HepG2 (cell line): ENCODE data around the gene NDRG2. TPM values are rescaled to one million over a fixed set of nuclear protein-coding genes. Genes with fewer than 3 reads are reported as not detected.

ENCODE experiments used
- BRD4 ChIP-seq: sonication (generic); formaldehyde crosslinking; IDR thresholded peaks from 2 replicates; pipeline ENCODE4 v1.4.0; 2020; ENCODE audit warnings: missing genetic modification reagents
- FOSL2 ChIP-seq: sonication (generic); formaldehyde crosslinking; IDR thresholded peaks from 2 replicates; pipeline ENCODE4 v1.4.0; 2020; ENCODE audit warnings: missing genetic modification reagents
- FOXP1 ChIP-seq, 2 experiments: fragments of 450-650 bp in 1 of 2; IDR thresholded peaks; 2 replicates each; pipeline ENCODE4 v1.6.1; 2017 to 2018; ENCODE audit warnings: antibody characterized with exemption in 1 of 2
- ISX ChIP-seq: sonication (generic); formaldehyde crosslinking; conservative IDR thresholded peaks from 2 replicates; pipeline ENCODE4 v1.5.0; 2020; ENCODE audit warnings: missing genetic modification reagents
- LRRFIP1 ChIP-seq: sonication (generic); formaldehyde crosslinking; conservative IDR thresholded peaks from 2 replicates; pipeline ENCODE4 v1.4.0; 2020; ENCODE audit warnings: missing genetic modification reagents
- NR2C2 ChIP-seq: sonication (generic); formaldehyde crosslinking; IDR thresholded peaks from 2 replicates; pipeline ENCODE4 v1.4.0; 2020; ENCODE audit warnings: missing genetic modification reagents, mild to moderate bottlenecking, moderate library complexity, borderline replicate concordance
- RARG ChIP-seq: sonication (generic); formaldehyde crosslinking; IDR thresholded peaks from 2 replicates; pipeline ENCODE4 v1.4.0; 2020; ENCODE audit warnings: low read depth, mild to moderate bottlenecking, missing genetic modification reagents
- RXRA ChIP-seq: sonication (generic); formaldehyde crosslinking; IDR thresholded peaks from 2 replicates; pipeline ENCODE4 v1.5.1; 2020; ENCODE audit warnings: missing genetic modification reagents
- RXRB ChIP-seq: IDR thresholded peaks from 2 replicates; pipeline ENCODE4 v1.6.1; 2016; ENCODE audit warnings: borderline replicate concordance, missing genetic modification reagents, missing compliant biosample characterization
- SKI ChIP-seq: fragments of 450-650 bp; IDR thresholded peaks from one replicate; pipeline ENCODE4 v1.6.1; 2018; ENCODE audit warnings: mild to moderate bottlenecking; ENCODE audit not compliant: partially characterized antibody
- TAF1 ChIP-seq: sonication (generic); formaldehyde crosslinking; IDR thresholded peaks from 2 replicates; pipeline ENCODE4 v1.4.0; 2020; ENCODE audit warnings: missing genetic modification reagents
- YEATS2 ChIP-seq: sonication (generic); formaldehyde crosslinking; IDR thresholded peaks from 2 replicates; pipeline ENCODE4 v1.4.0; 2020; ENCODE audit warnings: missing genetic modification reagents, borderline replicate concordance
- ZEB1 ChIP-seq: IDR thresholded peaks from 2 replicates; pipeline ENCODE4 v1.6.1; 2012; ENCODE audit warnings: mild to moderate bottlenecking, low read depth, inconsistent platforms; ENCODE audit not compliant: insufficient replicate concordance
- ZFP36L2 ChIP-seq: sonication (generic); formaldehyde crosslinking; IDR thresholded peaks from 2 replicates; pipeline ENCODE4 v1.4.0; 2020; ENCODE audit warnings: missing genetic modification reagents
- ZFP41 ChIP-seq: sonication (generic); formaldehyde crosslinking; IDR thresholded peaks from 2 replicates; pipeline ENCODE4 v1.4.0; 2020; ENCODE audit warnings: mild to moderate bottlenecking, missing genetic modification reagents, borderline replicate concordance
- ZNF232 ChIP-seq: sonication (generic); formaldehyde crosslinking; IDR thresholded peaks from 2 replicates; pipeline ENCODE4 v1.4.0; 2020; ENCODE audit warnings: missing genetic modification reagents, borderline replicate concordance
- ZNF317 ChIP-seq: sonication (generic); formaldehyde crosslinking; IDR thresholded peaks from 2 replicates; pipeline ENCODE4 v1.5.0; 2020; ENCODE audit warnings: mild to moderate bottlenecking, missing genetic modification reagents
- ZNF564 ChIP-seq: sonication (generic); formaldehyde crosslinking; IDR thresholded peaks from 2 replicates; pipeline ENCODE4 v1.8.1; 2023; ENCODE audit warnings: mild to moderate bottlenecking, missing genetic modification reagents
- ZNF614 ChIP-seq: IDR thresholded peaks from 2 replicates; pipeline ENCODE4 v1.6.1; 2018; ENCODE audit warnings: missing biosample characterization, missing genetic modification reagents, inconsistent platforms, borderline replicate concordance
- ZNF709 ChIP-seq: sonication (generic); formaldehyde crosslinking; IDR thresholded peaks from 2 replicates; pipeline ENCODE4 v1.5.0; 2020; ENCODE audit warnings: mild to moderate bottlenecking, missing genetic modification reagents
- ZNF83 ChIP-seq: sonication (generic); formaldehyde crosslinking; IDR thresholded peaks from 2 replicates; pipeline ENCODE4 v1.4.0; 2020; ENCODE audit warnings: missing genetic modification reagents, mild to moderate bottlenecking, borderline replicate concordance
- ZSCAN29 ChIP-seq: sonication (generic); formaldehyde crosslinking; conservative IDR thresholded peaks from 2 replicates; pipeline ENCODE4 v1.4.0; 2020; ENCODE audit warnings: mild to moderate bottlenecking, missing genetic modification reagents
- polyA plus RNA-seq, 8 experiments: library from polyadenylated mRNA; depleted of rRNA in 3 of 8; stranded (reverse) in 7 of 8; unstranded in 1 of 8; fragments of >200 nt; fragmentation: Illumina TruSeq in 4 of 8; extraction: Trizol in 4 of 8; gene quantifications; 2 replicates each; pipeline versions ENCODE4 v1.2.1 to v1.2.3, GENCODE V29; 2011 to 2016; ENCODE audit warnings: low read depth in 4 of 8, missing spikeins in 1 of 8, mixed read lengths in 1 of 8; ENCODE audit not compliant: insufficient read depth in 1 of 8
- total RNA-seq, 5 experiments: library from RNA; depleted of rRNA; stranded (reverse); fragments of >200 nt; fragmentation: Illumina TruSeq; extraction: Trizol; gene quantifications; 2 replicates each; pipeline ENCODE4 v1.2.3, GENCODE V29; 2016; ENCODE audit warnings: low read depth in 1 of 5
- TF ChIP-seq, protein P1 (sequence below): sonication (generic); formaldehyde crosslinking; IDR thresholded peaks from 2 replicates; pipeline ENCODE4; 2020; ENCODE audit warnings: missing genetic modification reagents, mild to moderate bottlenecking, borderline replicate concordance
- TF ChIP-seq, protein P2 (sequence below): sonication (generic); formaldehyde crosslinking; IDR thresholded peaks from 2 replicates; pipeline ENCODE4 v1.9.0; 2022; ENCODE audit warnings: low read depth, missing genetic modification reagents

NDRG2 gene
- total and polyA plus RNA-seq, 2 of the 13 experiments (the other 11 are each of a cell fraction or from before 2014, with no cell fraction given): 27.2 to 189 TPM

- TF ChIP-seq LRRFIP1 (no peak), ZNF709 (CRISPR knock-in tag) (0 out of 2 replicates have a peak, but pooled peaks have one; percentile 16), ZNF83 (CRISPR knock-in tag) (0 out of 2 replicates have a peak, but pooled peaks have one; percentile 26), RARG (CRISPR knock-in tag) (no peak), NR2C2 (CRISPR knock-in tag) (peak; percentile 35; the same call in 1 of the 2 replicates), YEATS2 (CRISPR knock-in tag) (no peak), ZNF614 (CRISPR knock-in tag) (no peak), ZNF317 (0 out of 2 replicates have a peak, but pooled peaks have one; percentile 40), BRD4 (CRISPR knock-in tag) (no peak), ZEB1 (peak; percentile 25), ISX (CRISPR knock-in tag) (no peak), FOXP1 (IDR thresholded peaks at IDR 0.05) (no peak), FOXP1 (CRISPR knock-in tag; IDR thresholded peaks at IDR 0.05) (no peak), ZSCAN29 (CRISPR knock-in tag) (no peak), SKI (peak; percentile 77), RXRB (peak; percentile 78), ZNF232 (no peak), ZFP41 (CRISPR knock-in tag) (peak; percentile 9; the same call in 1 of the 2 replicates), ZFP36L2 (CRISPR knock-in tag) (no peak), TAF1 (CRISPR knock-in tag) (no peak), RXRA (CRISPR knock-in tag) (peak; percentile 45; the same call in 1 of the 2 replicates), FOSL2 (CRISPR knock-in tag) (no peak), ZNF564 (CRISPR knock-in tag) (no peak)
- TF ChIP-seq, protein P1, sequence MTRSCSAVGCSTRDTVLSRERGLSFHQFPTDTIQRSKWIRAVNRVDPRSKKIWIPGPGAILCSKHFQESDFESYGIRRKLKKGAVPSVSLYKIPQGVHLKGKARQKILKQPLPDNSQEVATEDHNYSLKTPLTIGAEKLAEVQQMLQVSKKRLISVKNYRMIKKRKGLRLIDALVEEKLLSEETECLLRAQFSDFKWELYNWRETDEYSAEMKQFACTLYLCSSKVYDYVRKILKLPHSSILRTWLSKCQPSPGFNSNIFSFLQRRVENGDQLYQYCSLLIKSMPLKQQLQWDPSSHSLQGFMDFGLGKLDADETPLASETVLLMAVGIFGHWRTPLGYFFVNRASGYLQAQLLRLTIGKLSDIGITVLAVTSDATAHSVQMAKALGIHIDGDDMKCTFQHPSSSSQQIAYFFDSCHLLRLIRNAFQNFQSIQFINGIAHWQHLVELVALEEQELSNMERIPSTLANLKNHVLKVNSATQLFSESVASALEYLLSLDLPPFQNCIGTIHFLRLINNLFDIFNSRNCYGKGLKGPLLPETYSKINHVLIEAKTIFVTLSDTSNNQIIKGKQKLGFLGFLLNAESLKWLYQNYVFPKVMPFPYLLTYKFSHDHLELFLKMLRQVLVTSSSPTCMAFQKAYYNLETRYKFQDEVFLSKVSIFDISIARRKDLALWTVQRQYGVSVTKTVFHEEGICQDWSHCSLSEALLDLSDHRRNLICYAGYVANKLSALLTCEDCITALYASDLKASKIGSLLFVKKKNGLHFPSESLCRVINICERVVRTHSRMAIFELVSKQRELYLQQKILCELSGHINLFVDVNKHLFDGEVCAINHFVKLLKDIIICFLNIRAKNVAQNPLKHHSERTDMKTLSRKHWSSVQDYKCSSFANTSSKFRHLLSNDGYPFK (CRISPR knock-in tag): no peak
- TF ChIP-seq, protein P2, sequence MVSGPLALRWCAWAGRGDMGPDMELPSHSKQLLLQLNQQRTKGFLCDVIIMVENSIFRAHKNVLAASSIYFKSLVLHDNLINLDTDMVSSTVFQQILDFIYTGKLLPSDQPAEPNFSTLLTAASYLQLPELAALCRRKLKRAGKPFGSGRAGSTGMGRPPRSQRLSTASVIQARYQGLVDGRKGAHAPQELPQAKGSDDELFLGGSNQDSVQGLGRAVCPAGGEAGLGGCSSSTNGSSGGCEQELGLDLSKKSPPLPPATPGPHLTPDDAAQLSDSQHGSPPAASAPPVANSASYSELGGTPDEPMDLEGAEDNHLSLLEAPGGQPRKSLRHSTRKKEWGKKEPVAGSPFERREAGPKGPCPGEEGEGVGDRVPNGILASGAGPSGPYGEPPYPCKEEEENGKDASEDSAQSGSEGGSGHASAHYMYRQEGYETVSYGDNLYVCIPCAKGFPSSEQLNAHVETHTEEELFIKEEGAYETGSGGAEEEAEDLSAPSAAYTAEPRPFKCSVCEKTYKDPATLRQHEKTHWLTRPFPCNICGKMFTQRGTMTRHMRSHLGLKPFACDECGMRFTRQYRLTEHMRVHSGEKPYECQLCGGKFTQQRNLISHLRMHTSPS: no peak
Measured at GRCh38 chr14:21023817-21024584, 860 bp downstream of the NDRG2 start (continued).
